ENCODE measurements around the gene ST3GAL4.

The ST3GAL4 gene

GRCh38 chr11:126444072-126444471, 88.6 kb downstream of the ST3GAL4 start:
- DNase-seq (ENCODE audit: low read depth, low spot score): no peak

GRCh38 chr11:126446581-126446980, 91.1 kb downstream of the ST3GAL4 start:
- no peak for DNase-seq (ENCODE audit: low read depth, low spot score)

- DNase-seq (ENCODE audit: low read depth, low spot score): no peak
These were observed 94.7 kb downstream of the ST3GAL4 start for GRCh38 chr11:126450198-126450597.

- no peak for DNase-seq (ENCODE audit: low read depth, low spot score)
These were observed 95.3 kb downstream of the ST3GAL4 start for GRCh38 chr11:126450806-126451205.

- DNase-seq (ENCODE audit: low read depth, low spot score): no peak
These were observed 95.8 kb downstream of the ST3GAL4 start for GRCh38 chr11:126451211-126451802.

- DNase-seq (ENCODE audit: low read depth, low spot score): no peak
These were observed 97.0 kb downstream of the ST3GAL4 start for GRCh38 chr11:126452241-126453101.

GRCh38 chr11:126456089-126456488, 100.6 kb downstream of the ST3GAL4 start:
- DNase-seq (ENCODE audit: low read depth, low spot score): no peak

GRCh38 chr11:126456783-126457542, 101.5 kb downstream of the ST3GAL4 start:
- no peak for DNase-seq (ENCODE audit: low read depth, low spot score)

- DNase-seq (ENCODE audit: low read depth, low spot score): no peak
These were observed 102.3 kb downstream of the ST3GAL4 start for GRCh38 chr11:126457817-126458216.

GRCh38 chr11:126459691-126460281, 104.3 kb downstream of the ST3GAL4 start:
- DNase-seq (ENCODE audit: low read depth, low spot score): peak; percentile 58

- no peak for DNase-seq (ENCODE audit: low read depth, low spot score)
These were observed 105.1 kb downstream of the ST3GAL4 start for GRCh38 chr11:126460417-126461095.

GRCh38 chr11:126461096-126461440, 105.6 kb downstream of the ST3GAL4 start:
- no peak for DNase-seq (ENCODE audit: low read depth, low spot score)

- no peak for DNase-seq (ENCODE audit: low read depth, low spot score)
These were observed 106.5 kb downstream of the ST3GAL4 start for GRCh38 chr11:126461996-126462395.

- DNase-seq (ENCODE audit: low read depth, low spot score): no peak
These were observed 106.9 kb downstream of the ST3GAL4 start for GRCh38 chr11:126462422-126462821.
